Muscle layer of duodenum (tissue), 2 donors: ENCODE data around the gene VDR.

Experiments
- H3K27ac ChIP-seq: one replicate; pipeline ENCODE4 v1.7.0; 2013; ENCODE audit warnings: mild to moderate bottlenecking, low read length
- H3K27me3 ChIP-seq: one replicate; pipeline ENCODE4 v1.7.0; 2013; ENCODE audit warnings: low read depth, mild to moderate bottlenecking, control low read depth, low read length
- H3K36me3 ChIP-seq, 2 donors: one replicate each; pipeline ENCODE4 v1.7.0; 2013; ENCODE audit warnings: low read length in 2 of 2, control low read depth in 1 of 2, mild to moderate bottlenecking in 1 of 2; ENCODE audit not compliant: insufficient read depth in 2 of 2, control insufficient read depth in 1 of 2
- H3K4me1 ChIP-seq, 2 donors: one replicate each; pipeline ENCODE4 v1.7.0; 2013; ENCODE audit warnings: low read length in 2 of 2, mild to moderate bottlenecking in 2 of 2, control low read depth in 1 of 2, moderate library complexity in 1 of 2; ENCODE audit not compliant: insufficient read depth in 2 of 2, control insufficient read depth in 1 of 2
- H3K4me3 ChIP-seq, 2 donors: one replicate each; pipeline ENCODE4 v1.7.0; 2013; ENCODE audit warnings: low read length in 2 of 2, low read depth in 1 of 2, mild to moderate bottlenecking in 1 of 2
- H3K9me3 ChIP-seq, 2 donors: one replicate each; pipeline ENCODE4 v1.7.0; 2013; ENCODE audit warnings: low read length in 2 of 2, control low read depth in 1 of 2, mild to moderate bottlenecking in 1 of 2; ENCODE audit not compliant: control insufficient read depth in 1 of 2
- donor health status: healthy.

VDR gene

GRCh38 chr12:47855502-47855901, 49.3 kb downstream of the VDR start:
- Histone ChIP-seq H3K4me1 (no peaks in the 10 kb centered on the region), H3K9me3 (no peaks in the 10 kb centered on the region), H3K27ac (no peak overlapping the region), H3K4me3 (no peak overlapping the region), H3K27me3 (no peaks in the 10 kb centered on the region), H3K36me3 (peaks cover 0 to 12% of the 10 kb centered on the region in 2 donors)

- Histone ChIP-seq H3K27ac (no peak overlapping the region), H3K9me3 (no peaks in the 10 kb centered on the region), H3K27me3 (no peaks in the 10 kb centered on the region), H3K4me1 (no peaks in the 10 kb centered on the region), H3K36me3 (peaks cover 0 to 12% of the 10 kb centered on the region in 2 donors), H3K4me3 (no peak overlapping the region)
These were observed 50.3 kb downstream of the VDR start for GRCh38 chr12:47854531-47854930.

GRCh38 chr12:47852096-47852571, 52.7 kb downstream of the VDR start:
- Histone ChIP-seq H3K9me3 (no peaks in the 10 kb centered on the region), H3K27ac (no peak overlapping the region), H3K4me1 (no peaks in the 10 kb centered on the region), H3K27me3 (no peaks in the 10 kb centered on the region), H3K4me3 (no peak overlapping the region), H3K36me3 (peaks cover 0 to 12% of the 10 kb centered on the region in 2 donors)

GRCh38 chr12:47851303-47851952, 53.4 kb downstream of the VDR start:
- H3K4me1 ChIP-seq: no peaks in the 10 kb centered on the region
- H3K27ac ChIP-seq: no peak overlapping the region
- H3K4me3 ChIP-seq: no peak overlapping the region
- no peaks in the 10 kb centered on the region for H3K9me3 ChIP-seq
- no peaks in the 10 kb centered on the region for H3K27me3 ChIP-seq
- H3K36me3 ChIP-seq: peaks cover 0 to 12% of the 10 kb centered on the region in 2 donors

- peaks cover 0 to 8% of the 10 kb centered on the region in 2 donors for H3K36me3 ChIP-seq
- no peak overlapping the region for H3K4me3 ChIP-seq
- H3K4me1 ChIP-seq: no peaks in the 10 kb centered on the region
- H3K27ac ChIP-seq: no peak overlapping the region
- no peaks in the 10 kb centered on the region for H3K27me3 ChIP-seq
- no peaks in the 10 kb centered on the region for H3K9me3 ChIP-seq
These were observed 54.4 kb downstream of the VDR start for GRCh38 chr12:47850153-47851084.

GRCh38 chr12:47849261-47849660, 55.5 kb downstream of the VDR start:
- H3K9me3 ChIP-seq: no peaks in the 10 kb centered on the region
- no peaks in the 10 kb centered on the region for H3K27me3 ChIP-seq
- H3K4me3 ChIP-seq: no peak overlapping the region
- H3K27ac ChIP-seq: no peak overlapping the region
- H3K4me1 ChIP-seq: no peaks in the 10 kb centered on the region
- peaks cover 0 to 5% of the 10 kb centered on the region in 2 donors for H3K36me3 ChIP-seq

- Histone ChIP-seq H3K36me3 (peaks cover 0 to 5% of the 10 kb centered on the region in 2 donors), H3K27me3 (no peaks in the 10 kb centered on the region), H3K4me1 (no peaks in the 10 kb centered on the region), H3K4me3 (no peak overlapping the region), H3K9me3 (no peaks in the 10 kb centered on the region), H3K27ac (no peak overlapping the region)
These were observed 55.9 kb downstream of the VDR start for GRCh38 chr12:47848853-47849252.

- no peak overlapping the region for H3K27ac ChIP-seq
These were observed 58.3 kb downstream of the VDR start for GRCh38 chr12:47846294-47846996.

GRCh38 chr12:47845081-47845480, 59.7 kb downstream of the VDR start:
- no peaks in the 10 kb centered on the region for H3K27me3 ChIP-seq
- H3K4me1 ChIP-seq: no peaks in the 10 kb centered on the region
- no peaks in the 10 kb centered on the region for H3K9me3 ChIP-seq
- H3K4me3 ChIP-seq: no peak overlapping the region
- no peak overlapping the region for H3K27ac ChIP-seq
- peaks cover 0 to 3% of the 10 kb centered on the region in 2 donors for H3K36me3 ChIP-seq

More at GRCh38 chr12:47846294-47846996, 58.3 kb downstream of the VDR start:
- Histone ChIP-seq H3K9me3 (no peaks in the 10 kb centered on the region), H3K27me3 (no peaks in the 10 kb centered on the region), H3K4me1 (no peaks in the 10 kb centered on the region), H3K4me3 (no peak overlapping the region), H3K36me3 (peaks cover 0 to 3% of the 10 kb centered on the region in 2 donors)

GRCh38 chr12:47844264-47845019, 60.4 kb downstream of the VDR start:
- H3K9me3 ChIP-seq: no peaks in the 10 kb centered on the region
- H3K27ac ChIP-seq: no peak overlapping the region
- no peak overlapping the region for H3K4me3 ChIP-seq
- H3K27me3 ChIP-seq: no peaks in the 10 kb centered on the region
- no peaks in the 10 kb centered on the region for H3K4me1 ChIP-seq
- peaks cover 0 to 3% of the 10 kb centered on the region in 2 donors for H3K36me3 ChIP-seq
